HG03066 (cell line): ENCODE measurements around the gene PRKCI.
"Not testable (repeated sequence)": the region's sequence is repeated elsewhere in the genome, so short reads cannot be mapped to it uniquely, and the experiment has no call there.

ENCODE experiments used
- ATAC-seq: cut with Tn5 transposase; IDR thresholded peaks from one replicate; pipeline ENCODE4 v1.9.1; 2021; ENCODE audit warnings: low read depth; ENCODE audit not compliant: unreplicated experiment

The PRKCI gene

DNA sequence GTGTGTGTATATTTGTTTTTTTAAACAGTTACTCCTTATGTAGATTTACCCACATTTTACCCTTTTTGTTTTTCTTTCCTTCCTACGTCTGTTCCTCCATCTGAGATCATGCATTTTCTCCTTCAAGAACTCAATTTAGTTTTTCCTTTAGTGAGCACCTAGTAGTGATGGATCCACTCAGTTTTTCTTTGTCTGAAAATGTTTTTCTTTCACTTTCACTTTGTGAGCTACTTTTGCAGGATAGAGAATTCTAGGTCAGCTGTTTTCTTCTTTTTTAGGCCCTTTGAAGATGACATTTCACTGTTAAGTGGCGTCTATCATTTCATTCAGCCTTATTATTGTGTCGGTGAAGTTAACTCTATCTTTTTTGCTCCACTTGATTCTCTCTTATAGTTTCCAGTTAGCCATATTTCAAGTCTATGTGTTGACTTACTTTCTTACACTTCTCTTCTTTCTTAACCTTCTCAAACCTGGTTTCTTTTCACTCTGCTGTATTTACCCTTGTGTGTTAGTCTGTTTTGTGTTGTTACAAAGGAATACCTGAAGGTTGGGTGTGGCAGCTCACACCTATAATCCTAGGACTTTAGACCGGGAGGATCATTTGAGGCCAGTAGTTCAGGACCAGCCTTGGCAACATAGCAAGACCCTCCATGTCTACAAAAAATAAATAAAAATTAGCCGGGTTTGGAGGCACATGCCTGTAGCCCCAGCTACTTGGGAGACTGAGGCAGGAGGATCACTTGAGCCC is 55.8 kb downstream of the PRKCI start:
- no peak for ATAC-seq

DNA sequence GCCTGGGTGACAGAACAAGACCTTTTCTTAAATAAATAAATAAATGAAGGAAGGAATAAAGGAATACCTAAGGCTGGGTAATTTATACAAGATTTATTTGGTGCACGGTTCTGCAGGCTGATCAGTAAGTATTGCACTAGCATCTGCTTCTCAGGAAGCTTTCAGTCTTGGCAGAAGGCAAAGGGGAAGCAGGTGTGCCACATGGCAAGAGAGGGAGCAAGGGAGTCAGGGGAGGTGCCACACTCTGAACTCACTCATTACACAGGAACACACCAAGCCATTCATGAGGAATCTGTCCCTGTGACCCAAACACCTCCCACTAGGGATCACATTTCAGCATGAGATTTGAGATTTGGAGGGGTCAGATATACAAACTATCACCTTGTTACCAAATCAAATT is 56.4 kb downstream of the PRKCI start:
- ATAC-seq = no peak

DNA sequence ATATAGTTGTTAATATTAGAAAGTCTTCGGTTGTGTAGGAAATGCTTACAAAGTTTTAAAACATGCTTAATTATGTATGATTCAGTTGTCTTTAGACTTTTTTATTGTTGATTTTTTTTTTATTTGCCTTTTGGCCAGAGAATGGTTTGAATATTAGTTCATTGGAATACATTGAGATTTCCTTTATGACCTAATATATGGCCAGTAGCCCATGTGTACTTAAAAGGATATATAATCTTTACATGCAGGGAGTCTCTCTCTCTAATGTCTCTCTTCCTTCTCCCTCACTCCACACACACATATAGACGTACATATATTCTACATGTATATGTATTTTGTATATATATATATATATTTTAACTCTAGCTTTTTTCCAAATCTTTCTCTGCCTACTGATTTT is 68.0 kb downstream of the PRKCI start:
- ATAC-seq = no peak

DNA sequence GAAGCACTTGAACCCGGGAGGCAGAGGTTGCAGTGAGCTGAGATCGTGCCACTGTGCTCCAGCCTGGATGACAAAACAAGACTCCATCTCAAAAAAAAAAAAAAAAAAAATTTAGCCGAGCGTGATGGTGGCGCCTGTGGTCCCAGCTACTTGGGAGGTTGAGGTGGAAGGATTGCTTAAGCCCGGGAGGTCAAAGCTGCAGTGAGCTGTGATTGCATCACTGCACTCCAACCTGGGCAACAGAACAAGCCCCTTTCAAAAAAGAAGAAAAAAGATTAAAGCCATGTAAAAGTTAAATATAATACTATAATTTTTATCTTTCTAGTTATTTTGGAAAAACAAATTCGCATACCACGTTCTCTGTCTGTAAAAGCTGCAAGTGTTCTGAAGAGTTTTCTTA is 73.4 kb downstream of the PRKCI start:
- ATAC-seq = no peak

DNA sequence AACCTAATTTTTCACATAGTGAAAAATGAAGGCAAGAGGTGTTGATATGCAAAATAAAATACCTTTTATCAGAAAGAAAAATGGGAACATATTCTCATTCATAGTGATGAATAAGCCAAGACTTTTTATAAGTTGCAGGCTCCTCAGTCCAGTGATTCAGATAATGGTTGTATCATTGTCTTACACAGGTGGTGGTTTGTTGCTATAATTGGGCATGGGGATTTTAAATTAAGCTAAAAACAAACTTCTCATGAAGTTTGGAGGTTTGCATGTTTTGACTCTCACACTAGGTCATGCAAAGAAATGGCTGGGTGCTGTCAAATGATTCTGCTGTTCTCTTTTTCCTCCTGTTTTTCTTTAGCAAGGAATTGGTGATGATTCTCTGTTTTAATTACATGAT is 74.5 kb downstream of the PRKCI start:
- no peak for ATAC-seq

DNA sequence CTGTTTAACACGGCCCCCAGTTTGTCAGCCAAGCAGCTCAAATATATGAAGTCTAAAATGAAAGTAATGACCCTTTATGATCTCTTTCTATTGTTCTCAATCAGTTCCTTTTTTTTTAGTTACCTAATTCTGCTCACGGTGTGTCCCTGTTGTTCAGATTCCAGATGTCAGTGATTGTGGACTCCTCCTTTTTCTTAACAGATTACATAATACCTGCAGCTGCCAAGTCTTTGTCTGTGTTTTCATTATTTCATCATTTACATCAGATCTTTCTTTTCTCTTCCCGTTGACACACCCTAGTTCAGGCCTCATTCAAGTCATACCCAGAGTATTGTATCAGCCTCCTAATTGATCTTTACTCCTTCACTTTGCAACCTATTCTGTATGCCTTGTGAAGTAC is 79.2 kb downstream of the PRKCI start:
- no peak for ATAC-seq

DNA sequence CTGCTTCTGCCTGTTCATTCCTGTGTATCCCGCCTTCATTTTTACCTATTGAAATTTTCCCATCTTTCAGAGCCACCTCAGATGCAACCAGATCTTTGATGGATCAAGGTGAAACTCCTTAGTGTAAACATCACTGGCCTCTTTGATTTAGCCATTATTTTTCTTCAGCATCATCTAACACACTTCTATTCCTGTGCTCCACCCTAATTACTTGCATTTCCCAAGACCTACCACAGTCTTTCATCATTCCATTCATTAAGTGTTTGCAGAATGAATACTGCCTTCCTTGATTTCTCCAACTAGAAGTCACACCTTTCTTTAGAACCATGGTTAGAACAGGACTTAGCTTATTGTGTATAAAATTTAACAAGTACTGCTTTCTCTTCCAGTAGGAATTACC is 79.8 kb downstream of the PRKCI start:
- ATAC-seq = no peak

DNA sequence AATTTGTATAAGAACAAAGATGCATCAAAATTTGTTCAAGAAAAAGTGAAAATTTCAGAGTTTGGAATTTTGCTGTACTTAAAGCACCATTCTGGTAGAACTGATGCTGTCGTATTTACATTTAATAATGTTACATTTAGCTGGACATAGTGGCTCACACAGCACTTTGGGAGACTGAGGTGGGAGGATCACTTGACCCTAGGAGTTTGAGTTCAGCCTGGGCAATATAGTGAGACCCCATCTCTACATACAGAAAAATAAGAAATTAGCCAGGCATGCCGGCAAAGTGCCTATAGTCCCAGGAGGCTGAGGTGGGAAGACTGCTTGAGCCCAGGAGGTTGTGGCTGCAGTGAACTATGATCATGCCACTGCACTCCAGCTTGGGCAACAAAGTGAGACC is 83.8 kb downstream of the PRKCI start:
- ATAC-seq = no peak

DNA sequence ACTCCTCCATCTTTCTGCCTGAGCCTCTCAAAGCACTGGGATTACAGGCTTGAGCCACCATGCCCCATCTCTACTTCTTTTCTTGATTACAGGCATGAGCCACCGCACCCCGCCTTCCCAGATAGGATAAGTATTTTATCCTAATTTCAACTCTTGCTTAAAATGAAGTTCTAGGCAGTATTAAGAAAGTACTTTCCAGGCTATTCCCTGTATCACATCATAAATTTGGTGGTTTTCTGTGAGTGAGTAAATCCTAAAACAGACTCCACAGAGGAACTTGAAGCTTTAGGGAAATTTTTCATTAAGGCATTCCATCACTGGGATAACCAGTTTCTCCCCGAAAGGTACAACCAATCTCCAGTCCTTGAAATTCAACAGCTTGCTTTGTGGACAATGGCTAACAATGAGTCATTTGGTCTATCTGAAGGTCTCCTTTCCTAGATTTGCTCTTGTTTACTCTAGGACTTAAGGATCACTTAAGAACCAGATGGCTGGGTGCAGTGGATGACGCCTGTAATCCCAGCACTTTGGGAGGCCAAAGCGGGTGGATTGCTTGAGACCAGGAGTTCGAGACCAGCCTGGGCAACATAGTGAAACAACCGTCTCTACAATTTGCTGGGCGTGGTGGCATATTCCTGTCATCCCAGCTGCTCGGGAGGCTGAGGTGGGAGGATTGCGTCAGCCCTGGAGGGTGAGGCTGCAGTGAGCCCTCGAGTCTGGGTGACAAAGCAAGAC is 85.6 kb downstream of the PRKCI start:
- ATAC-seq = no peak

DNA sequence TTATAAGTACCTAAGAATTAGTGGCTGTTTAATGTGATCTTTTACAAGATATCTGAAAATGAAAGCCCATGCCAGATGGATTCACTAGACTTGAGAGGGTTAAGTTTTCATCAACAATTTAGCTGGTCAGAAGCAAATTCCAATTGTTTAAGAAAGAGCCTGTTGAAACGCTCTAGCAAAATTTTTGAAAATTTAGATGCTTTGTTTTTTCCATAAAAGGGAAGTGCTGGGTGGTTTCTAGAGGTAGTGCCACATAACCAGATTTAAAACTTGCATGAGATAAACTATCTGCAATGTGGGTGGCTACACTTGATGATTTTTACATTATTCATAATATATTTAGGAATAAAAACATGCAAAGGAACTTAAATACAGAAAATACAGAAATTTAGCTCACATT is 86.8 kb downstream of the PRKCI start:
- no peak for ATAC-seq

DNA sequence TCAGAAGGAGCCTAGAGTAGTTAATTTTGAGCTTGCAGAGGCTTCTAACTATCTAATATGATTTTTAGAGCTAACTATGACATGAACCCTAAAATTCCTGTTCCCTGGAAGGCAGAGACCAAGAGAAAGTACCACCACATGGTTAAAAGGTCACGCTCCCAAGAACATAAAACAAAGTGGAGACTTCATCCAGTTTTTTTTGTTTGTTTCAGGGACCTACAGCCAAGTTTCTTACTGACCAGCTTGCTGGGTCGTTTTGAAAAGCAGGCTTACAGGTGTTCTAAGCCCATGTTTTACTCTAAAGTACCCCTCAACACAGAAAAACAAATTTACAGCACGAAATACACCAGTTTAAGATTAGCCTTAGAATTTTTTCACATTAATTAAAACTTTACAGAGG is 95.7 kb downstream of the PRKCI start:
- ATAC-seq = no peak

DNA sequence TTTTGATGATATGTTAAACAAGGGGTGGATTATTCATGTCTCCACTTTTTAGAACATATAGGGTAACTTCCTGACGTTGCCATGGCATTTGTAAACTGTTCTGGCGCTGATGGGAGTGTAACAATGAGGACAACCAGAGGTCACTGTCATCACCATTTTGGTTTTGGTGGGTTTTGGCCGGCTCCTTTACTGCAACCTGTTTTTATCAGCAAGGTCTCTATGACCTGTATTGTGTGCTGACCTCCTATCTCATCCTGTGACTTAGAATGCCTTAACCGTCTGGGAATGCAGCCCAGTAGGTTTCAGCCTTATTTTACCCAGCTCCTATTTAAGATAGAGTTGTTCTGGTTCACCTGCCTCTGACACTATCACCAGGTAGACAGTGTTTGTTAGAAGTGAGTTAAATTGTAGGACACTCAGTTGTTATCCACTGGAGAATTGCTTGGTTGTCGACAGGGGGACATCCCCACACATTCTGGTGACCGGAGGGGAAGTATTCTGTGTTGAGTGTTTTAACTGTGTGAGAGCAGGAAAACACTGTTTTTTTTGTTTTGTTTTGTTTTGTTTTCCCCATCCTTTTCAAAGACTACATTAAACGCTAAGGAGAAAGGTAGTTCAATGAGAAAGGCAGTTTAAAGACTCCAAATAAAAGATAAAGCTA is 98.4 kb downstream of the PRKCI start:
- ATAC-seq = no peak

DNA sequence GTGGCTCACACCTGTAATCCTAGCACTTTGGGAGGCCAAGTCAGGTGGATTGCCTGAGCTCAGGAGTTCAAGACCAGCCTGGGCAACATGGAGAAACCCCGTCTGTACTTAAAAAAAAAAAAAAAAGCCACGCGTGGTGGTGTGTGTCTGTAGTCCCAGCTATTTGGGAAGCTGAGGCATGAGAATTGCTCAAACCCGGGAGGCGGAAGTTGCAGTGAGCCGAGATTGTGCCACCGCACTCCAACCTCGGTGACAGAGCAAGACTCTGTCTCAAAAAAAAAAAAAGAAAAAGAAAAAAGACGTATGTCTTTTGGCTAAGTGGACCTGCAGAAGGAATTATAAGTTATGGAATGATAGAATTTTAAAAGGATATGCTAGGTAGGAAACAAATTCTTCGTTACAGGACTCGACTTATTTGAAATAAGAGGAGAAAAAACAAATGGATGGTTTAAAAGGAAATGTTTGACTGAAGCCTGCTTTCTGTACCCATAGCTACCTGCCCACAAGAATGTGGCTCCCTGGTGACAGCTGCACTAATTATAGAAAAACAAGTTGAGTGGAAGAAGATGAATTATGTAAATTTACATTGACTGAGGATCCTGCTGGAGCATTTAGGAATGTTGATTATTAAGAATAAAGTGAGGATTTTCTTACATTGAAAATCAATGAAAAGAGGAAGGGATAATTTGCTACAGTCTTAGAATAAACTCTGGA is 99.3 kb downstream of the PRKCI start:
- ATAC-seq = no peak

DNA sequence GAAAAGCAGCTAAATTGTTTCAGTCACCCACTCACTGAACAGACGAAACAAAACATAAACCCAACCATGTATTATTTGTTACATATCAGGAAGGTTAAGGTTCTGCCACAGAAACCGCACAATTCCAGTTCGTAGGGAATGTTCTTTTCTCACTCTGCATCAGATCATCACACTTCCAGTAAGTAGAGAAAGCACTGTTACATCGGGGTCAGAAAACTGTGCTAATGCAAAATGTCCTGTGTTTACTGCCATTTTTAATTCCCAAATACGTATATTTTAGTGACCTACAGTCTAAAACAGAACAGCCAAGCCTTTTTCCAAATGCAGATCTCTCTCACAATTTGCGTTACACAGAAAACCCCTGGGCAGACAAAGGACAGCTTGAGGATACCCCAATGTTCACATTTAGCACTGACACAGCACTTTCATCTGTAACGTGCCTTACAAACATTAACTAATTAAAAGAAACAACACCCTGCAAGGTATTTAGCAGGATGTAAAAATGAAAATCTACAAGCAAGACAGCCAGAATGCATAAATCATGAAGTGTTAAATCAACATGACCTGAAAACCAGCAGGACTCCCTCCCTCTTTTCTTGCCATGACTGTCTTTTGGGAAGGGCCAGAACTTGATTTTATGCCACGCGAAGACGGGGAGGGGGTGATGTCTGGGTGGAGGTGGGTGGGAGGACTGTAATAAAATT is 100.5 kb downstream of the PRKCI start:
- ATAC-seq = no peak

DNA sequence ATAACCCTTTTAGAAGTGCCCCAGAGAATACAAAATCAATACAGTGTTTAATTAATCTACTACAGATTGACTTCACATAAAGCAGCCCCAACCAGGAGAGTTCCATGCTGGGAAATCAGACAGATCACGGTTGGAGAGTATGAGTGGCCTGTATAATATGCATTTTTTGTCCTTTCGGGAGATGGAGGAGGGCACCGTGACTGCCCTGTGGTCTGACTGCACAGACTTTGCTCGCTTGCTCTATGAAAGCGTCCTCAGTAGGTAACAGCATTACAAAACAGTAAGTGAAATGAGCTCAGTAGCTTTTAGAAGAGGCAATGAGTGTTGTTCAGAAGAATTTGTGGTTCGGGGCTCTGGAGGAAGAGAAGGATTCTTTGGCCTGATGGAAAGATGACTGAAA is 101.1 kb downstream of the PRKCI start:
- no peak for ATAC-seq

DNA sequence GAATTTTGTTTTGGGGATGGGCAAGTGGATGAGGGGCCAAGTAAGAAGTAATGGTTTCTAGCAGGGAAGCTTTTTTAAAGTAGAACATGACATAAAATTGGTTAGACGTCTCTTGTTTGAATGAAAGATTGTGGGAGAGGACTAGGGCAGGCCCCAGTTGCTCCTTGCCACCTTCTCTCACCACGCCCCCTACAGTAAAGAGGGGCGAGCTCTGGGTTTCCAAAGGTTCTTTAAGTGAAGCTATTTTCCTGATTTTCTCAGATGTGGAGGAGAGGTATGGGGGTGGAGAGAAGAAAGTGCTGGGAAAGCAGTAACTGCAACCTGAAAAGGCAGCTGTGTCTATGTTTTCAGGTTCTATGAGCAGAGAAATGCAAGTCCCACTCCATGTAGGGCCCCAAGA is 102.7 kb downstream of the PRKCI start:
- no peak for ATAC-seq

DNA sequence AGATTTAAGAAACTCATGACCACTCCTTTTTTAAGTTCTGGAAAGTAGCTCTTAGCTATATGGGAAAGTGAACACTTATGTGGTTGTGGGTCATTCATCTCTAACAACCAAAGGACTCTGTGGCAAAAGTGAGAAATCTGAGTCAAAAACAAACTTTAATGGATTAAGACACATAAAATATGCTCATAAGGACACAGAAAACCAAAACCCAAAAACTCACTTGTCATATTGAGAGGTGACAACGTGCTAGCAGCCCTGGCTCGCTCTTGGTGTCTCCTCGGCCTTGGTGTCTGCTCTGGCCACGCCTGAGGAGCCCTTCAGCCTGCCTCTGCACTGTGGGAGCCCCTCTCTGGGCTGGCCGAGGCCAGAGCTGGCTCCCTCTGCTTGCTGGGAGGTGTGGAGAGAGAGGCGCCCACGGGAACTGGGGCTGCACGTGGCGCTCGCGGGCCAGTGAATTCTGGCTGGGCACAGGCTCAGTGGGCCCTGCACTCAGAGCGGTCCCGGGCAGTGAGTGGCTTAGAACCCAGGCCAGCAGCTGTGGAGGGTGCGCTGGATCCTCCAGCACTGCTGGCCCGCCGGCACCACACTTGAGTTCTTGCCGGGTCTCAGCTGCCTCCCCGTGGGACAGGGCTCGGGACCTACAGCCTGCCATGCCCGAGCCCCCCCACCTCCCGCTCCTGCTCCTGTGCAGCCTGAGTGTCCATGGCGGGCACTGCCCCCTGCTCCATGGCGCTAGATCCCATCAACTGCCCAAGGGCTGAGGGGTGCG is 105.0 kb downstream of the PRKCI start:
- ATAC-seq = no peak

DNA sequence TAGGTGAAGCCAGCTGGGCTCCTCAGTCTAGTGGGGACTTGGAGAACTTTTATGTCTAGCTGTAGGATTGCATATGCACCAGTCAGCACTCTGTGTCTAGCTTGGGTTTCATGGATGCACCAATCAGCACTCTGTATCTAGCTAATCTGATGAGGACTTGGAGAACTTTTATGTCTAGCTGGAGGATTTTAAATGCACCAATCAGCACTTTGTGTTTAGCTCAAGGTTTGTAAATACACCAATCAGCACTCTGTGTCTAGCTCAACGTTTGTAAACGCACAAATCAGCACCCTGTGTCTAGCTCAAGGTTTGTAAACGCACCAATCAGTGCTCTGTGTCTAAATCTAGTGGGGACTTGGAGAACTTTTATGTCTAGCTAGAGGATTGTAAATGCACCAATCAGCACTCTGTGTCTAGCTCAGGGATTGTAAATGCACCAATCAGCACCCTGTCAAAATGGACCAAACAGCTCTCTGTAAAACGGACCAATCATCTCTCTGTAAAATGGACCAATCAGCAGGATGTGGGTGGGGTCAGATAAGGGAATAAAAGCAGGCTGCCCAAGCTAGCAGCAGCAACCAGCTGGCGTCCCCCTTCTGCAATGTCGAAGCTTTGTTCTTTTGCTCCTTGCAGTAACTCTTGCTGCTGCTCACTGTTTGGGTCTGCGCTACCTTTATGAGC is 105.8 kb downstream of the PRKCI start:
- not testable (repeated sequence) for ATAC-seq

DNA sequence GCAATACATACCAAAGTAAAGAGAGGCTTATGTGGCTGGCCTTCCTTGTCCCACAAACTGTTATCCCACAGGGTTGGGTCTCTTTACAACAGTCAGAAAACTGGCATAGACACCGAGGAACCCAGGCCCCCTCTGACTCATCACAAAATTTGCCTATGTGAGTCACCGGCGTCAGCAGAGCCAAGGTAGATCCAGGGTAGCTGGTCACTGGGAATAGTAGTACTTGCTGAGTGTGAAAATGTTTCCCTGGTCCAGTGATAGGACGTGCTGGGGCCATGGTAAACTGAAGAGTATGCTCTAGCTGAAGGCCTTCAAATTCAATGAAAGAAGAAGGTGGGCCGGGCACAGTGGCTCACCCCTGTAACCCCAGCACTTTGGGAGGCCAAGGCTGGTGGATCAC is 108.1 kb downstream of the PRKCI start:
- no peak for ATAC-seq
